22Rv1 (cell line): ENCODE data around the gene HS1BP3.

Source experiments
- CTCF ChIP-seq: fragments of 450-650 bp; IDR thresholded peaks from 2 replicates; pipeline ENCODE4 v1.5.1; 2017; ENCODE audit warnings: mild to moderate bottlenecking
- ZFX ChIP-seq: fragments of 450-650 bp; IDR thresholded peaks from 2 replicates; pipeline ENCODE4 v1.6.1; 2017; ENCODE audit warnings: antibody characterized with exemption, borderline replicate concordance

- no peak for TF ChIP-seq CTCF
- TF ChIP-seq ZFX = no peak
Measured at GRCh38 chr2:20623741-20624155, 27.1 kb downstream of the HS1BP3 start.
